ENCODE measurements around the gene PERM1. TPM values are rescaled to one million over a fixed set of nuclear protein-coding genes. Genes with fewer than 3 reads are reported as not detected.

PERM1 gene
- total and polyA plus RNA-seq, 2 of the 8 experiments (the other 6 are each of a cell fraction or from before 2014, with no cell fraction given): not detected

DNA sequence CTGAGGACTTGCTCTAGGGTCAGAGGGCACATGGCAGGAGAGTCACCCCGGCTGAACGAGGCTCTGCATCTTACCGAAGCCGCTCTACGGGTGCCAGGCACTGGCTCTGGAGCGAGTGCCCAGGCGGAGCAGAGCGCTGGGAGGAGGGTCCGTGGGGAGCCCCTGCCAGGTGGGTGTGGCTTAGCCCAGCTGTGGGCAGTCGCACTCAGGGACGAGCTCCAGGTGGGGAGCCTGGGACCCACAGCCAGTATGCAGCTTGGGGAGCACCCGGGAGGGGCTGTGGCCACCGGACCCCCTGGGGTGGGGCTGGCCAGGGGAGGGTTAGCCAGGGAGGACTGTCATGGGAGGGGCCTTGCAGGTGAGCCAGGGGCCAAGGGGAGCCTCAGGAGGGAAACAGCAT, 41.8 kb upstream of the PERM1 start:
- Histone ChIP-seq H3K9me3 (ENCODE audit: insufficient read depth in 2 of 2, low read depth in 1 of 2, low read length in 1 of 2) (no peaks in the 10 kb centered on the region), H2BK120ac (replicated peaks; ENCODE audit: low read depth, low read length) (no peak overlapping the region), H3K23ac (ENCODE audit: insufficient read length) (no peak overlapping the region), H3K27me3 (replicated peaks in 1 of 4; ENCODE audit: control insufficient read depth in 3 of 4, extremely low read depth in 1 of 4, insufficient read depth in 3 of 4, low read length in 3 of 4) (no peaks in the 10 kb centered on the region), H2BK5ac (ENCODE audit: low read depth, low read length) (peak overlapping the region; percentile 96; the same call in 1 of the 2 replicates), H3K23me2 (ENCODE audit: low read depth, low read length) (peaks cover 8% of the 10 kb centered on the region; the same call in 1 of the 2 replicates), H4K20me1 (replicated peaks in 1 of 2; ENCODE audit: control insufficient read depth in 1 of 2, insufficient read depth in 2 of 2, low read length in 2 of 2) (peaks cover 6 to 19% of the 10 kb centered on the region in 2 experiments), H3K4me1 (replicated peaks in 1 of 4; ENCODE audit: control insufficient read depth in 3 of 4, insufficient read depth in 4 of 4, low read length in 3 of 4) (peaks cover 2 to 57% (median 38%) of the 10 kb centered on the region in 4 experiments), H3K4me2 (ENCODE audit: insufficient read depth in 1 of 2, low read depth in 2 of 2, low read length in 2 of 2) (peak overlapping the region in 1 of 2 experiments; percentile 13; a peak in 1 of 4 replicates), H2BK15ac (ENCODE audit: low read length) (no peak overlapping the region), H2BK20ac (ENCODE audit: low read length) (0 out of 2 replicates have a peak overlapping the region, but pooled peaks have one; percentile 1), H3K79me1 (ENCODE audit: low read depth, low read length) (peaks cover 16% of the 10 kb centered on the region), H3K56ac (replicated peaks; ENCODE audit: insufficient read length, low read depth, low read length) (no peak overlapping the region), H3K79me2 (ENCODE audit: control insufficient read depth in 1 of 2, insufficient read depth in 2 of 2, low read length in 2 of 2) (peaks cover 0 to 13% of the 10 kb centered on the region in 2 experiments; a peak in 1 of 4 replicates), H3K9ac (replicated peaks in 1 of 4; ENCODE audit: extremely low read depth in 1 of 4, low read depth in 3 of 4, low read length in 3 of 4) (no peak overlapping the region), H3K18ac (ENCODE audit: extremely low read depth, low read length) (no peak overlapping the region), H3K36me3 (ENCODE audit: control insufficient read depth in 2 of 4, insufficient read depth in 4 of 4, low read length in 3 of 4) (peaks cover 0 to 24% (median 5%) of the 10 kb centered on the region in 4 experiments; a peak in 4 of 8 replicates), H2AK5ac (ENCODE audit: low read depth, low read length) (peak overlapping the region; percentile 99), H4K91ac (replicated peaks; ENCODE audit: insufficient read length, low read length) (peak overlapping the region; percentile 98), H4K8ac (ENCODE audit: extremely low read depth, insufficient read depth, low read length) (0 out of 2 replicates have a peak overlapping the region, but pooled peaks have one; percentile 51), H2AFZ (ENCODE audit: low read length) (no peak overlapping the region), H3K4me3 (ENCODE audit: extremely low read depth in 1 of 4, insufficient read depth in 2 of 4, low read depth in 3 of 4, low read length in 4 of 4) (no peak overlapping the region), H3K14ac (ENCODE audit: insufficient read length) (no peak overlapping the region), H4K5ac (ENCODE audit: insufficient read length, low read depth, low read length) (no peak overlapping the region), H3K27ac (ENCODE audit: low read depth, low read length) (peak overlapping the region; percentile 20; the same call in 1 of the 2 replicates), H2BK12ac (ENCODE audit: low read depth, low read length) (peak overlapping the region; percentile 99; the same call in 1 of the 2 replicates), H3K4ac (replicated peaks; ENCODE audit: insufficient read length, low read depth, low read length) (no peak overlapping the region)
- ChIA-PET POLR2A (ENCODE audit: partially characterized antibody) (interaction anchor here (1.0 to 14.9 kb wide), 9 partner anchors 8 to 41 kb away, joined by 3 to 245 read pairs (median 6); partner anchors contain the start of genes HES4 and ISG15), CTCF (ENCODE audit: partially characterized antibody) (interaction anchor here (0.8 to 4.2 kb wide), 8 partner anchors 9 to 81 kb away, joined by 3 to 20 read pairs (median 8); partner anchors contain the start of gene ISG15)
- 82% methylated on average over 13 of the region's 13 CpGs; no CpG with 5 or more reads in 1 of the 2 experiments for WGBS, 2 experiments (ENCODE audit: extremely low coverage in 1 of 2, insufficient coverage in 1 of 2, insufficient read length in 1 of 2, insufficient replicate concordance in 2 of 2, low coverage in 1 of 2, low lambda C conversion rate in 2 of 2, missing lambda C conversion rate in 1 of 2)
- FAIRE-seq (no peak), DNase-seq (ENCODE audit: low read depth in 1 of 2, low spot score in 2 of 2) (no peak)
- no peak for TF ChIP-seq RXRA (IDR thresholded peaks at IDR 0.05; ENCODE audit: insufficient read depth, low read depth, low read length)
- no peak for TF ChIP-seq JUN (IDR thresholded peaks at IDR 0.05; ENCODE audit: low read depth, low read length)
